Neural cell (in vitro differentiated cells): ENCODE results near the gene DMRT2. TPM values are rescaled to one million over a fixed set of nuclear protein-coding genes. Genes with fewer than 3 reads are reported as not detected.

ENCODE experiments used
- H2AFZ ChIP-seq: fragments of 200-600, 300-800 bp; sonication (generic), shearing (Covaris generic); 2 replicates; pipeline ENCODE4 v1.6.0; 2014; ENCODE audit warnings: low read depth, mild to moderate bottlenecking, antibody characterized with exemption, low read length, moderate library complexity
- H3F3A ChIP-seq: fragments of 200-600 bp; shearing (Covaris generic); 2 replicates; pipeline ENCODE4 v1.6.1; 2016; ENCODE audit warnings: mild to moderate bottlenecking, moderate library complexity, mixed read lengths, antibody characterized with exemption, low read length; ENCODE audit not compliant: insufficient read depth, poor library complexity, severe bottlenecking
- H3K27ac ChIP-seq: fragments of 200-600, 300-800 bp; sonication (generic), shearing (Covaris generic); 2 replicates; pipeline ENCODE4 v1.5.1; 2014; ENCODE audit warnings: mild to moderate bottlenecking, low read length, moderate library complexity
- H3K27me3 ChIP-seq: fragments of 300-800, 200-600 bp; sonication (generic), shearing (Covaris generic); 2 replicates; pipeline ENCODE4 v1.6.0; 2014; ENCODE audit warnings: mild to moderate bottlenecking, low read depth, low read length, moderate library complexity; ENCODE audit not compliant: insufficient read depth
- H3K36me3 ChIP-seq: fragments of 300-800, 200-600 bp; sonication (generic), shearing (Covaris generic); 2 replicates; pipeline ENCODE4 v1.5.1; 2014; ENCODE audit warnings: mild to moderate bottlenecking, antibody characterized with exemption, low read length, moderate library complexity; ENCODE audit not compliant: insufficient read depth
- H3K4me2 ChIP-seq: fragments of 300-800, 200-600 bp; sonication (generic), shearing (Covaris generic); 2 replicates; pipeline ENCODE4 v1.6.0; 2014; ENCODE audit warnings: mild to moderate bottlenecking, low read length
- H3K4me3 ChIP-seq: fragments of 300-800, 200-600 bp; sonication (generic), shearing (Covaris generic); 2 replicates; pipeline ENCODE4 v1.5.1; 2014; ENCODE audit warnings: mild to moderate bottlenecking, low read length, moderate library complexity
- H3K79me2 ChIP-seq: fragments of 200-600 bp; shearing (Covaris generic); replicated peaks from 2 replicates; pipeline ENCODE4 v1.6.0; 2014; ENCODE audit warnings: mild to moderate bottlenecking, low read length, moderate library complexity; ENCODE audit not compliant: insufficient read depth
- H3K9ac ChIP-seq: fragments of 300-800, 200-600 bp; sonication (generic), shearing (Covaris generic); 2 replicates; pipeline ENCODE4 v1.6.1; 2016; ENCODE audit warnings: mild to moderate bottlenecking, low read length, mixed read lengths
- H3K9me2 ChIP-seq: fragments of 200-600 bp; shearing (Covaris generic); 2 replicates; pipeline ENCODE4 v1.6.1; 2016; ENCODE audit warnings: mild to moderate bottlenecking, low read length, mixed read lengths; ENCODE audit not compliant: insufficient read depth
- H3K9me3 ChIP-seq: fragments of 200-600, 300-800 bp; sonication (generic), shearing (Covaris generic); 2 replicates; pipeline ENCODE4 v1.6.1; 2016; ENCODE audit warnings: mild to moderate bottlenecking, mixed run types, low read length, moderate library complexity, mixed read lengths
- H4K20me1 ChIP-seq: fragments of 200-600 bp; shearing (Covaris generic); 2 replicates; pipeline ENCODE4 v1.6.1; 2016; ENCODE audit warnings: mild to moderate bottlenecking, mixed run types; ENCODE audit not compliant: insufficient read depth
- EP300 ChIP-seq: fragments of 450-650 bp; conservative IDR thresholded peaks from 2 replicates; pipeline ENCODE4 v1.6.1; 2014; ENCODE audit warnings: antibody characterized with exemption, mild to moderate bottlenecking, moderate library complexity; ENCODE audit not compliant: poor library complexity, severe bottlenecking
- EZH2 ChIP-seq: fragments of 200-600, 300-800 bp; shearing (Covaris generic), sonication (generic); IDR thresholded peaks from 2 replicates; pipeline ENCODE4 v1.6.1; 2014; ENCODE audit warnings: antibody characterized with exemption, low read length, borderline replicate concordance, mild to moderate bottlenecking; ENCODE audit not compliant: insufficient read depth, poor library complexity, severe bottlenecking
- MXI1 ChIP-seq: fragments of 450-650 bp; conservative IDR thresholded peaks from 2 replicates; pipeline ENCODE4 v1.6.1; 2014; ENCODE audit warnings: antibody characterized with exemption, mild to moderate bottlenecking; ENCODE audit not compliant: poor library complexity, severe bottlenecking
- POLR2AphosphoS5 ChIP-seq: IDR thresholded peaks from 2 replicates; pipeline ENCODE4 v1.6.1; 2012
- RAD21 ChIP-seq: fragments of 450-650 bp; conservative IDR thresholded peaks from 2 replicates; pipeline ENCODE4 v1.6.1; 2014; ENCODE audit warnings: antibody characterized with exemption, mild to moderate bottlenecking, moderate library complexity
- SMC3 ChIP-seq: fragments of 450-650 bp; conservative IDR thresholded peaks from 2 replicates; pipeline ENCODE4 v1.6.1; 2014; ENCODE audit warnings: antibody characterized with exemption, mild to moderate bottlenecking, moderate library complexity; ENCODE audit not compliant: poor library complexity
- TAF1 ChIP-seq: IDR thresholded peaks from 2 replicates; pipeline ENCODE4 v1.6.1; 2012; ENCODE audit warnings: low read depth
- polyA plus RNA-seq: library from polyadenylated mRNA; depleted of rRNA; stranded (reverse); fragments of >200 nt; gene quantifications from 2 replicates; pipeline ENCODE4 v1.2.3, GENCODE V29; 2014
- TF ChIP-seq, protein P1 (sequence below): IDR thresholded peaks from 2 replicates; pipeline ENCODE4 v1.6.1; 2012; ENCODE audit warnings: borderline replicate concordance
- TF ChIP-seq, protein P2 (sequence below): fragments of 450-650 bp; IDR thresholded peaks from 2 replicates; pipeline ENCODE4 v1.5.1; 2014; ENCODE audit warnings: antibody characterized with exemption, mild to moderate bottlenecking, moderate library complexity; ENCODE audit not compliant: poor library complexity, severe bottlenecking

The DMRT2 gene
- polyA plus RNA-seq, 1 donor from 2014 or later, result 0.20 TPM

DNA sequence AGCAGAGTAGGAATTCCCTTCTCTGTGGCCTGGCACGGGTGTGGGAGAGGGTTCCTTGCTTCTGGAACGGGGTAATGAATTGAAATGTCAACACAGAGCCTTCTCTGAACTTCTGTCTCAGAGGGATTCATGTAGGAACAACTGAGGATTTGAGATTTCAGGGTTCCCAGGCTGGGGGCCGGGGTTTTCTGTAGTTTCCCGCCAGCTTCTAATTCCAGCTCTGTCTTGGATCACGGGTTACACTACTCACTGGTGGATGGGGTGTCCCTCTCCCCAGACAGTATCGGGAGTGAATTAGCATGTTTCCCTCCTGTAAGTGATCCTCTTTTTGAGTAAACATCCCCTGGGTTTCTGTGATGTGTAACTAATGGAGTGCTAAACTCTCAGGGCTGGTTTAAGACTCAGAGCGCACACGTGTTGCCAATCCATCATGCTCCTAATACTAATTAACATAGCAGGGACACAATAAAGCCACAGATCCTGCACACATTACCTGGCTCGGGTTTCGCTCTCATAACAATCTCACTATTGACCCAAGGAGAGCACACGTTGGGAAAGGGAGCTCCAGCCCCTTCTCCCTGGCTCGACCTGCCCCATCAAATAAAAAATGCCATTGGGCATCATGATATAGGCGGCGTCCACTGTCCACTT lies 18.1 kb upstream of the DMRT2 start:
- Histone ChIP-seq H3K36me3 (no peaks in the 10 kb centered on the region), H3K9ac (no peak overlapping the region), H4K20me1 (no peaks in the 10 kb centered on the region), H3K79me2 (no peaks in the 10 kb centered on the region), H3K27me3 (no peaks in the 10 kb centered on the region), H2AFZ (no peak overlapping the region), H3K9me3 (no peaks in the 10 kb centered on the region), H3K9me2 (no peaks in the 10 kb centered on the region), H3F3A (no peaks in the 10 kb centered on the region), H3K4me2 (no peak overlapping the region), H3K27ac (no peak overlapping the region), H3K4me3 (no peak overlapping the region)
- no peak for TF ChIP-seq EZH2
- TF ChIP-seq MXI1, result no peak
- TF ChIP-seq POLR2AphosphoS5, result no peak
- TF ChIP-seq, protein P1, sequence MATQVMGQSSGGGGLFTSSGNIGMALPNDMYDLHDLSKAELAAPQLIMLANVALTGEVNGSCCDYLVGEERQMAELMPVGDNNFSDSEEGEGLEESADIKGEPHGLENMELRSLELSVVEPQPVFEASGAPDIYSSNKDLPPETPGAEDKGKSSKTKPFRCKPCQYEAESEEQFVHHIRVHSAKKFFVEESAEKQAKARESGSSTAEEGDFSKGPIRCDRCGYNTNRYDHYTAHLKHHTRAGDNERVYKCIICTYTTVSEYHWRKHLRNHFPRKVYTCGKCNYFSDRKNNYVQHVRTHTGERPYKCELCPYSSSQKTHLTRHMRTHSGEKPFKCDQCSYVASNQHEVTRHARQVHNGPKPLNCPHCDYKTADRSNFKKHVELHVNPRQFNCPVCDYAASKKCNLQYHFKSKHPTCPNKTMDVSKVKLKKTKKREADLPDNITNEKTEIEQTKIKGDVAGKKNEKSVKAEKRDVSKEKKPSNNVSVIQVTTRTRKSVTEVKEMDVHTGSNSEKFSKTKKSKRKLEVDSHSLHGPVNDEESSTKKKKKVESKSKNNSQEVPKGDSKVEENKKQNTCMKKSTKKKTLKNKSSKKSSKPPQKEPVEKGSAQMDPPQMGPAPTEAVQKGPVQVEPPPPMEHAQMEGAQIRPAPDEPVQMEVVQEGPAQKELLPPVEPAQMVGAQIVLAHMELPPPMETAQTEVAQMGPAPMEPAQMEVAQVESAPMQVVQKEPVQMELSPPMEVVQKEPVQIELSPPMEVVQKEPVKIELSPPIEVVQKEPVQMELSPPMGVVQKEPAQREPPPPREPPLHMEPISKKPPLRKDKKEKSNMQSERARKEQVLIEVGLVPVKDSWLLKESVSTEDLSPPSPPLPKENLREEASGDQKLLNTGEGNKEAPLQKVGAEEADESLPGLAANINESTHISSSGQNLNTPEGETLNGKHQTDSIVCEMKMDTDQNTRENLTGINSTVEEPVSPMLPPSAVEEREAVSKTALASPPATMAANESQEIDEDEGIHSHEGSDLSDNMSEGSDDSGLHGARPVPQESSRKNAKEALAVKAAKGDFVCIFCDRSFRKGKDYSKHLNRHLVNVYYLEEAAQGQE, result no peak
- TF ChIP-seq EP300, result no peak
- TF ChIP-seq SMC3, result no peak
- TF ChIP-seq RAD21, result no peak
- no peak for TF ChIP-seq TAF1
- TF ChIP-seq, protein P2, sequence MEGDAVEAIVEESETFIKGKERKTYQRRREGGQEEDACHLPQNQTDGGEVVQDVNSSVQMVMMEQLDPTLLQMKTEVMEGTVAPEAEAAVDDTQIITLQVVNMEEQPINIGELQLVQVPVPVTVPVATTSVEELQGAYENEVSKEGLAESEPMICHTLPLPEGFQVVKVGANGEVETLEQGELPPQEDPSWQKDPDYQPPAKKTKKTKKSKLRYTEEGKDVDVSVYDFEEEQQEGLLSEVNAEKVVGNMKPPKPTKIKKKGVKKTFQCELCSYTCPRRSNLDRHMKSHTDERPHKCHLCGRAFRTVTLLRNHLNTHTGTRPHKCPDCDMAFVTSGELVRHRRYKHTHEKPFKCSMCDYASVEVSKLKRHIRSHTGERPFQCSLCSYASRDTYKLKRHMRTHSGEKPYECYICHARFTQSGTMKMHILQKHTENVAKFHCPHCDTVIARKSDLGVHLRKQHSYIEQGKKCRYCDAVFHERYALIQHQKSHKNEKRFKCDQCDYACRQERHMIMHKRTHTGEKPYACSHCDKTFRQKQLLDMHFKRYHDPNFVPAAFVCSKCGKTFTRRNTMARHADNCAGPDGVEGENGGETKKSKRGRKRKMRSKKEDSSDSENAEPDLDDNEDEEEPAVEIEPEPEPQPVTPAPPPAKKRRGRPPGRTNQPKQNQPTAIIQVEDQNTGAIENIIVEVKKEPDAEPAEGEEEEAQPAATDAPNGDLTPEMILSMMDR, result no peak

- Histone ChIP-seq H3K9ac (no peak overlapping the region), H3K9me3 (no peaks in the 10 kb centered on the region), H3K27ac (no peak overlapping the region), H3K9me2 (no peaks in the 10 kb centered on the region), H3K79me2 (no peaks in the 10 kb centered on the region), H3K36me3 (no peaks in the 10 kb centered on the region), H3K27me3 (no peaks in the 10 kb centered on the region), H3F3A (no peaks in the 10 kb centered on the region), H3K4me2 (no peak overlapping the region), H4K20me1 (no peaks in the 10 kb centered on the region), H2AFZ (no peak overlapping the region), H3K4me3 (no peak overlapping the region)
- no peak for TF ChIP-seq RAD21
These were observed 15.9 kb upstream of the DMRT2 start for GRCh38 chr9:1034271-1034670.
